ENCODE measurements around the gene PITPNM1.

GRCh38 chr11:67482827-67483798 lies 22.1 kb downstream of the PITPNM1 start, which contains the start of gene AIP:
- TF ChIP-seq CTCF (optimal IDR thresholded peaks at IDR 0.05 in 1 of 3, IDR thresholded peaks at IDR 0.05 in 1 of 3, conservative IDR thresholded peaks at IDR 0.05 in 1 of 3; ENCODE audit: extremely low read depth in 1 of 3, insufficient read depth in 2 of 3, low read length in 3 of 3): peak in 1 of 3 experiments; percentile 20
- no peak for TF ChIP-seq EZH2 (IDR thresholded peaks at IDR 0.05; ENCODE audit: low read length)
